ENCODE data around the gene LDHAL6B.

GRCh38 chr15:59244337-59244736 lies 37.7 kb downstream of the LDHAL6B start:
- TF ChIP-seq, protein P1, sequence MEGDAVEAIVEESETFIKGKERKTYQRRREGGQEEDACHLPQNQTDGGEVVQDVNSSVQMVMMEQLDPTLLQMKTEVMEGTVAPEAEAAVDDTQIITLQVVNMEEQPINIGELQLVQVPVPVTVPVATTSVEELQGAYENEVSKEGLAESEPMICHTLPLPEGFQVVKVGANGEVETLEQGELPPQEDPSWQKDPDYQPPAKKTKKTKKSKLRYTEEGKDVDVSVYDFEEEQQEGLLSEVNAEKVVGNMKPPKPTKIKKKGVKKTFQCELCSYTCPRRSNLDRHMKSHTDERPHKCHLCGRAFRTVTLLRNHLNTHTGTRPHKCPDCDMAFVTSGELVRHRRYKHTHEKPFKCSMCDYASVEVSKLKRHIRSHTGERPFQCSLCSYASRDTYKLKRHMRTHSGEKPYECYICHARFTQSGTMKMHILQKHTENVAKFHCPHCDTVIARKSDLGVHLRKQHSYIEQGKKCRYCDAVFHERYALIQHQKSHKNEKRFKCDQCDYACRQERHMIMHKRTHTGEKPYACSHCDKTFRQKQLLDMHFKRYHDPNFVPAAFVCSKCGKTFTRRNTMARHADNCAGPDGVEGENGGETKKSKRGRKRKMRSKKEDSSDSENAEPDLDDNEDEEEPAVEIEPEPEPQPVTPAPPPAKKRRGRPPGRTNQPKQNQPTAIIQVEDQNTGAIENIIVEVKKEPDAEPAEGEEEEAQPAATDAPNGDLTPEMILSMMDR (IDR thresholded peaks at IDR 0.05; ENCODE audit: insufficient read depth, low read depth, low read length), result no peak
- TF ChIP-seq EZH2 (IDR thresholded peaks at IDR 0.05; ENCODE audit: insufficient read depth, low read length), result no peak
